Activated CD8-positive, alpha-beta T cell treated with anti-CD3 and anti-CD28 coated beads, Interleukin-2, amount 10 ng/mL, durations not matched to agents 7 days and 5 days (primary cell): ENCODE measurements around the gene GNB1L. TPM values are rescaled to one million over a fixed set of nuclear protein-coding genes. Genes with fewer than 3 reads are reported as not detected.
"Not testable (repeated sequence)": the region's sequence is repeated elsewhere in the genome, so short reads cannot be mapped to it uniquely, and the experiment has no call there.

Source experiments
- ATAC-seq: fragments of 150-1000 bp; cut with Tn5 transposase; one replicate; pipeline ENCODE4 v1.10.0; 2021; ENCODE audit warnings: moderate library complexity
- CTCF ChIA-PET: fragments of 350-600 bp; sonication (Branson Sonifier 250); formaldehyde crosslinking; loops from one replicate; lab custom pipeline; 2021; ENCODE audit warnings: antibody characterized with exemption; lab: Charles Lee
- POLR2A ChIA-PET: fragments of 350-600 bp; sonication (Branson Sonifier 250); formaldehyde crosslinking; loops from one replicate; lab custom pipeline; 2021; ENCODE audit warnings: antibody characterized with exemption; lab: Charles Lee
- DNase-seq: peaks from one replicate; pipeline ENCODE4 v3.0.0-alpha.2; 2020
- H3K27ac Mint-ChIP-seq: one replicate; pipeline ENCODE4 v1.8.0; 2021; ENCODE audit warnings: mild to moderate bottlenecking, mixed read lengths
- H3K27me3 Mint-ChIP-seq: one replicate; pipeline ENCODE4 v1.8.0; 2021; ENCODE audit warnings: low read depth, mixed read lengths
- H3K36me3 Mint-ChIP-seq: one replicate; pipeline ENCODE4 v1.8.0; 2021; ENCODE audit warnings: low read depth, mixed read lengths
- H3K4me1 Mint-ChIP-seq: one replicate; pipeline ENCODE4 v1.8.0; 2021; ENCODE audit warnings: low read depth, mixed read lengths
- H3K4me3 Mint-ChIP-seq: one replicate; pipeline ENCODE4 v1.8.0; 2021; ENCODE audit warnings: mild to moderate bottlenecking, mixed read lengths
- H3K9me3 Mint-ChIP-seq: one replicate; pipeline ENCODE4 v1.8.0; 2022; ENCODE audit warnings: mixed read lengths; ENCODE audit not compliant: insufficient read depth
- total RNA-seq, 2 experiments: library from RNA; stranded (reverse); gene quantifications; one replicate each; pipeline ENCODE4 v1.2.3, GENCODE V29; 2021

The GNB1L gene
- total RNA-seq, 2 experiments from 2014 or later: 9.7 to 10.3 TPM

- Mint-ChIP-seq H3K27me3 (no peaks in the 10 kb centered on the region), H3K4me3 (no peak overlapping the region), H3K9me3 (no peaks in the 10 kb centered on the region), H3K36me3 (no peaks in the 10 kb centered on the region), H3K27ac (no peak overlapping the region), H3K4me1 (no peaks in the 10 kb centered on the region)
- ATAC-seq: no peak
- no peak for DNase-seq
- POLR2A ChIA-PET: no interaction called here
- CTCF ChIA-PET: no interaction called here
These were observed 54.4 kb downstream of the GNB1L start for GRCh38 chr22:19800306-19800705.

DNA sequence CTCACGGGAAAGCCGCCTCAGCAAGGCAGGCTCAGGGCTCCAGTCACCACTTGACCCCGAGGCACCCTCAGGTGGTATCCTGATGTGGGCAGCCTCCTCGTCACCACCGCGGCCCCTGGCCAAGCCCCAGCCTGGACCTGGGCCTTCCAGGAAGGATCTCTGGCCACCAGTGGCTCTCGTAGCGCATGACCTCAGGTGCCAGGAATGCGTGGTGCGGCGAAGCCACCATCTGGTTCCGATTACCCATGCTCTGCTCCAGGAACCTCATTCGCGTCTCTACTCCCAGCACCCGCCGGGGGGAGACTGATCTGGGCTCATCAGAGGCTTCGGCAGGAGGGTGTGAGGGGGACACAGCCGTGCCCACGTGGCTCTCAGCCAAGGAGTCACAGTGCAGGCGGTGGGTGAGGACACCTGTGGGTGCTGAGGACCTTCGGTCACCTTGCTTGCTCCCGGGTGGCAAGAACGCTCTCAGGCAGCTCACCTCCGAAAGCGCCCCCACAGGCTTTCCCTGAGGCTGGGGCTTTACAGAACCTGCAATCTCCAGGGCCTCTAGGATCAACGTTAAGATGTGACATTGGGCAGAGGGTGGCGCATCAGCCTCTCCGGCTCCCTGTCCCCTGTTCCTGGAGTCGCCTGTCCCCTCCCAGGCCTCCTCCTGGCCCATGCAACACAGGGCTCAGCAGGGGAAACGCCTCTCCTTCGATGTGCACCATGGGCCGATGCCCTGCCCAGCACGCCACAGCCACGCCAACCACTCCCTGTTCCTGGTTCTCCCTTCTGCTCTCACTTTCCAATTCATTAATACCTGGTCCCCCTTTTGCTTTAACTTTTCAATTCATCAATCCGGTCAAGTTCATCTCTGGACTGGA, 55.1 kb downstream of the GNB1L start:
- ChIA-PET POLR2A (no interaction called here), CTCF (no interaction called here)
- no peak for DNase-seq
- Mint-ChIP-seq H3K27ac (no peak overlapping the region), H3K4me1 (no peaks in the 10 kb centered on the region), H3K27me3 (no peaks in the 10 kb centered on the region), H3K9me3 (no peaks in the 10 kb centered on the region), H3K36me3 (no peaks in the 10 kb centered on the region), H3K4me3 (no peak overlapping the region)
- no peak for ATAC-seq

DNA sequence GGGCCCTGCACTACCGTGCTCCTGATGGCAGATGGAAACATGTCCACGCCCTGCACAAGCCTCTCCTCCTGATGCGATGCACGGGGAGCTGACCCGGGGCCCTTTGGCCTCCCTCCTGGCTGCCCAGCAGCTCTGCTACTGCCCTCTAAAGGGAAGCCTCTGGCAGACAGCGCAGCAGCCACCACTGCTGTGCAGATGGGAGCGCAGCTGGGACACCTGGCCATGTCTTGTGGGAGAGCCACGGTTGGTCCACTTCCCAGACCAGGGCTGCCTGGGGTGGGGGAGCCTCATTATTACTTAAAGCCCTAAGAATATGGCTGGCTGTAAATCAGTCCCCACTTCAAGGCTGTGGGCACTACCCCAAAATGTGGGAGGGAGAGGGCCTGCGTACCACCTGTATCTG, 55.8 kb downstream of the GNB1L start:
- no peak for ATAC-seq
- Mint-ChIP-seq H3K27me3 (no peaks in the 10 kb centered on the region), H3K4me3 (no peak overlapping the region), H3K36me3 (no peaks in the 10 kb centered on the region), H3K4me1 (no peaks in the 10 kb centered on the region), H3K9me3 (no peaks in the 10 kb centered on the region), H3K27ac (no peak overlapping the region)
- POLR2A ChIA-PET: no interaction called here
- CTCF ChIA-PET: no interaction called here
- no peak for DNase-seq

- POLR2A ChIA-PET: no interaction called here
- Mint-ChIP-seq H3K27me3 (no peaks in the 10 kb centered on the region), H3K9me3 (no peaks in the 10 kb centered on the region), H3K4me1 (no peaks in the 10 kb centered on the region), H3K36me3 (no peaks in the 10 kb centered on the region), H3K27ac (no peak overlapping the region), H3K4me3 (no peak overlapping the region)
- ATAC-seq (no peak), DNase-seq (no peak)
- CTCF ChIA-PET: no interaction called here
These were observed 56.5 kb downstream of the GNB1L start for GRCh38 chr22:19798003-19798665.

DNA sequence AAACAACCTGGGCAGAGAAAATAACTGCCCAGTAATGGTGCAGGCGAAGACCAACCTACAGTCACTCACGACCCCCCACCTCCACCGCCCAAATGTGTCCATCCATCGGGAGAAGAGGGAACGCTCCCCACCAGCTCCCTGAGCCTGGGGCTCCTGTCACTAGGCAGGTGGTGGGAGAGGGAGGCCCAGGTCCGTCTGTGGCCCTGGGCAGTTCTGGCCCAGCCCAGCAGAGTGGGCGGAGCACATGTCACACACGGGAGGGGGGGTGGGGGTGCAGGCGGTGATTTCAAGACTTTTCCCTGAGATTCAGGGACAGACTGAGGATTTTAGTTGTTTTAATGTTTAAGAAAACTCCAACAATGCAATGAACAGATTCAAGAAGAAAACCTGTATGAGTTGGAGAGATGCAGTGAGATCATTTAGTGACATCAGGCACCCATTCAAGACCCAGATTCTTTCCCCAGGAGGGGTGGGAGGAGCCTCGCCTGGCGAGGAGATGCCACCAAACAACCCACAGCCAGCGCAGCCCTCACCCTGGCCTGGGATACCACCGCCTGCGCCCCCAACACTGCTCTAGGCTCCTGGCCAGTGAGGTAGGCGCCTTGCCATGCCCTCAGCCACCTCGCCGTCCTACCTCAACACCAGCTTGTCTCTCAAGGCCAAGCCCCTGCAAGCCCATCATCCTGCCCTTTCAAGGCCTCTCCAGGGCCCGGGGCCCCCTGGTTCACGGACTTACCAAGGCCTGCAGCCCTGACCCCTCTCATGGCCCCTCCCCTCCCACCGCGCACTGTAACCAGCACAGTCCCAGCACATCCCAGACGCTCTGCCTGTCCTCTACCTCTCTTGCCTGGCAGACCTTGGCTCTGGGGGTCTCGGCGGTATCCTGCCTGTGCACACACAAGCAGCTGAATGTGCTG, 57.3 kb downstream of the GNB1L start:
- no peaks in the 10 kb centered on the region for H3K9me3 Mint-ChIP-seq
- DNase-seq (no peak), ATAC-seq (no peak)
- ChIA-PET CTCF (no interaction called here), POLR2A (no interaction called here)
- H3K36me3 Mint-ChIP-seq: peaks cover 4% of the 10 kb centered on the region
- no peak overlapping the region for H3K4me3 Mint-ChIP-seq
- no peaks in the 10 kb centered on the region for H3K4me1 Mint-ChIP-seq
- H3K27ac Mint-ChIP-seq: no peak overlapping the region
- H3K27me3 Mint-ChIP-seq: no peaks in the 10 kb centered on the region

- CTCF ChIA-PET: no interaction called here
- Mint-ChIP-seq H3K4me3 (no peak overlapping the region), H3K9me3 (no peaks in the 10 kb centered on the region), H3K27me3 (no peaks in the 10 kb centered on the region), H3K4me1 (no peaks in the 10 kb centered on the region), H3K27ac (no peak overlapping the region), H3K36me3 (peaks cover 7% of the 10 kb centered on the region)
- POLR2A ChIA-PET: no interaction called here
- ATAC-seq (no peak), DNase-seq (no peak)
These were observed 58.5 kb downstream of the GNB1L start for GRCh38 chr22:19796160-19796559.

DNA sequence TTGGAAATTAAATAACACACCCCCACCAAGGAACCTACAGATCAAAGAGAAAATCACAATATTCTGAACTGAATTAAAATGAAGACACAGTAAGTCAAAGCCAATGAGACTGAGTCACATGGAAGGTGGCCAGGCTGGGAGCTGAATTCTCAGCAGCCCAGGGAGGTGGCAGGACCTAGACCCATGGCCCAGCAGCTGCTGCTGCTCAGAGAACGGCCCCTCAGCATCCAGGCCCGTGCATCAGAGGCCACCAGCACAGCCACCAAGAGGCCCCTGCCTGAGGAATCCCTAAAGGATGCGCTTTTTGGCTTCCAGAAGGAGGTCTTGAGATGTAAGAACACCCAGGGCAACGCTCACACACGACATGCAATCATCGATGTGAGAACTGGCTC, 59.1 kb downstream of the GNB1L start:
- no peak for DNase-seq
- Mint-ChIP-seq H3K36me3 (peaks cover 7% of the 10 kb centered on the region), H3K27ac (no peak overlapping the region), H3K4me3 (no peak overlapping the region), H3K9me3 (no peaks in the 10 kb centered on the region), H3K4me1 (no peaks in the 10 kb centered on the region), H3K27me3 (no peaks in the 10 kb centered on the region)
- ChIA-PET POLR2A (no interaction called here), CTCF (interaction anchor here (1.2 kb wide), 1 partner anchor 114 kb away, joined by 5 read pairs; no protein-coding TSS in a partner anchor)
- ATAC-seq: no peak

GRCh38 chr22:19793661-19794310, 60.9 kb downstream of the GNB1L start:
- DNase-seq (no peak), ATAC-seq (no peak)
- no peaks in the 10 kb centered on the region for H3K4me1 Mint-ChIP-seq
- POLR2A ChIA-PET: no interaction called here
- no peak overlapping the region for H3K27ac Mint-ChIP-seq
- H3K4me3 Mint-ChIP-seq: no peak overlapping the region
- no peaks in the 10 kb centered on the region for H3K9me3 Mint-ChIP-seq
- CTCF ChIA-PET: interaction anchor here (1.0 to 1.7 kb wide), 2 partner anchors 114 to 116 kb away, joined by 3 to 4 read pairs; no protein-coding TSS in a partner anchor
- H3K27me3 Mint-ChIP-seq: no peaks in the 10 kb centered on the region
- peaks cover 11% of the 10 kb centered on the region for H3K36me3 Mint-ChIP-seq

GRCh38 chr22:19793161-19793560, 61.5 kb downstream of the GNB1L start:
- ChIA-PET POLR2A (no interaction called here), CTCF (interaction anchor here (1.0 to 1.7 kb wide), 2 partner anchors 113 to 117 kb away, joined by 3 to 4 read pairs; no protein-coding TSS in a partner anchor)
- Mint-ChIP-seq H3K27me3 (no peaks in the 10 kb centered on the region), H3K4me3 (no peak overlapping the region), H3K9me3 (no peaks in the 10 kb centered on the region), H3K27ac (no peak overlapping the region), H3K36me3 (peaks cover 11% of the 10 kb centered on the region), H3K4me1 (no peaks in the 10 kb centered on the region)
- no peak for DNase-seq
- no peak for ATAC-seq

- ATAC-seq: not testable (repeated sequence)
- CTCF ChIA-PET: interaction anchor here (1.7 kb wide), 1 partner anchor 112 kb away, joined by 4 read pairs; no protein-coding TSS in a partner anchor
These were observed 62.2 kb downstream of the GNB1L start for GRCh38 chr22:19792383-19792896.

DNA sequence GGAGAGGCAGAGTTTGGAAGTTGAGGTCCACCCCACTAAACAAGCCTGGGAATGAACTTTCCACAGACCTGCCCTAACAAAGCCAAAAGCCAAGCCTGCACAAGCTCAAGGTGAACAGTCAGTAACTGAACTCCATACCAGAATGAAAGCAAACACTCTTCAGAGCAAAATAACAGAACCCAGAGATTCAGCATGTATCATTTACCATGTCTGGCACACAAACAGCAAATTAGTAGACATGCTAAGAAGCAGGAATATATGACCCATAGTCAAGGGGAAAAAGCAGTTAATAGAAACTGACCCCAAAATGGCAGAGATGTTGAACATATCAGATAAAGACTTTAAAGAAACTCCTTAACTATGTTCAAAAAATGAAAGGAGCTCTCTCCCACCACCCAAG, 62.8 kb downstream of the GNB1L start:
- ChIA-PET CTCF (interaction anchor here (1.3 kb wide), 1 partner anchor 119 kb away, joined by 3 read pairs; no protein-coding TSS in a partner anchor), POLR2A (no interaction called here)
- H3K27me3 Mint-ChIP-seq: no peaks in the 10 kb centered on the region
- ATAC-seq (no peak), DNase-seq (no peak)
- no peak overlapping the region for H3K27ac Mint-ChIP-seq
- no peaks in the 10 kb centered on the region for H3K9me3 Mint-ChIP-seq
- H3K4me3 Mint-ChIP-seq: no peak overlapping the region
- H3K4me1 Mint-ChIP-seq: no peaks in the 10 kb centered on the region
- peaks cover 11% of the 10 kb centered on the region for H3K36me3 Mint-ChIP-seq

More at GRCh38 chr22:19792383-19792896, 62.2 kb downstream of the GNB1L start:
- H3K27me3 Mint-ChIP-seq, DNase-seq, H3K4me3 Mint-ChIP-seq, POLR2A ChIA-PET, H3K27ac Mint-ChIP-seq, H3K4me1 Mint-ChIP-seq, H3K9me3 Mint-ChIP-seq: not testable (repeated sequence)
- H3K36me3 Mint-ChIP-seq: peaks cover 11% of the 10 kb centered on the region
